Right lobe of liver (tissue), 4 donors: ENCODE data around the gene TRIM43.
"Not testable (repeated sequence)": the region's sequence is repeated elsewhere in the genome, so short reads cannot be mapped to it uniquely, and the experiment has no call there.

Experiments used
- CTCF ChIP-seq, 4 donors: fragments of 200-600 bp in 3 of 4; fragments of 450-650 bp in 1 of 4; IDR thresholded peaks; one replicate each; pipeline versions ENCODE4 v1.5.1 to v1.8.0; 2016 to 2022; ENCODE audit warnings: antibody characterized with exemption in 4 of 4, mild to moderate bottlenecking in 2 of 4
- POLR2A ChIP-seq: fragments of 450-650 bp; IDR thresholded peaks from one replicate; pipeline ENCODE4 v1.6.1; 2017; ENCODE audit warnings: antibody characterized with exemption, mild to moderate bottlenecking
- donor health status: DM: no; HTN: no; CAD: no.
- donor health status: DM: no; HTN: no; CAD: no.
- donor health status: DM: no; HTN: yes; CAD: no.

DNA sequence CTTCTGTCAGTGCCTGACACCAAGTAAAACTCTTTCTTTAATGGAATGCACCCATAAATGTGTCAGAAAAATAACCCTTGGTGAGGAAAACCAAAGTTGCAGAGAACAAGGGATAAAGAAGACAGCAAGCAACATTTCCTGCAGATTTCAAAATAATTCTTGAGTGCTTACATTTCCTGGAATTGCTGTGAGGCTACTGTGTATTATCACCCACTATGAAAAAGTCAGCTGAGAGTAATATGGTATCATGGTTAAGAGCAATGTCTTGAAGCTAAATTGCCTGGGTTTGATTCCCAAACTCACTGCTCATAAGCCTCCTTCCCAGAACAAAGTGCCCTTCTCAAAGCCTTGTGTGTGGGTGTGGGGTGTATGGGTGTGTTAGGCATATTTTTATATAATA is 10.3 kb downstream of the TRIM43 start:
- TF ChIP-seq CTCF (IDR thresholded peaks at IDR 0.05); POLR2A: not testable (repeated sequence)
